Keratinocyte (primary cell): ENCODE measurements around the gene KMT2E. TPM values are rescaled to one million over a fixed set of nuclear protein-coding genes. Genes with fewer than 3 reads are reported as not detected.

Experiments
- DNase-seq: peaks from one replicate; pipeline ENCODE4 v3.0.0-alpha.2; 2011; ENCODE audit warnings: low read depth, missing footprints, low spot score
- FAIRE-seq: peaks from 2 replicates; lab custom pipeline; 2011; peaks lifted over from hg19 to GRCh38; lab: Jason Lieb, UNC
- H2AFZ ChIP-seq: 2 replicates; pipeline ENCODE4 v1.6.0; 2012; ENCODE audit warnings: low read length, control low read depth, inconsistent platforms; ENCODE audit not compliant: control insufficient read depth
- H3K27ac ChIP-seq: 2 replicates; pipeline ENCODE4 v1.5.1; 2011; ENCODE audit warnings: low read length; ENCODE audit not compliant: control insufficient read depth, insufficient read depth
- H3K27me3 ChIP-seq: 3 replicates; pipeline ENCODE4 v1.6.0; 2011; ENCODE audit warnings: low read length; ENCODE audit not compliant: control insufficient read depth, insufficient read depth; ENCODE audit errors: extremely low read depth
- H3K36me3 ChIP-seq, 2 experiments: 2 replicates in 1 of 2; 3 replicates in 1 of 2; pipeline ENCODE4 v1.5.1; 2011; ENCODE audit warnings: low read length in 2 of 2, mild to moderate bottlenecking in 1 of 2; ENCODE audit not compliant: control insufficient read depth in 2 of 2, insufficient read depth in 2 of 2; ENCODE audit errors: extremely low read depth in 1 of 2
- H3K4me1 ChIP-seq: 3 replicates; pipeline ENCODE4 v1.5.1; 2011; ENCODE audit warnings: low read length; ENCODE audit not compliant: control insufficient read depth, insufficient read depth; ENCODE audit errors: extremely low read depth
- H3K4me2 ChIP-seq: 3 replicates; pipeline ENCODE4 v1.6.0; 2011; ENCODE audit warnings: low read depth, low read length; ENCODE audit not compliant: control insufficient read depth, insufficient read depth; ENCODE audit errors: extremely low read depth
- H3K4me3 ChIP-seq, 3 experiments: fragments of 200-600 bp in 1 of 3; sonication (generic) in 1 of 3; 2 replicates in 2 of 3; 3 replicates in 1 of 3; pipeline ENCODE4 v1.5.1; 2011 to 2016; ENCODE audit warnings: low read length in 3 of 3, mild to moderate bottlenecking in 3 of 3, control low read depth in 2 of 3, inconsistent platforms in 1 of 3, low read depth in 1 of 3, mixed read lengths in 1 of 3, mixed run types in 1 of 3, moderate library complexity in 1 of 3; ENCODE audit not compliant: control insufficient read depth in 2 of 3, insufficient read depth in 2 of 3; ENCODE audit errors: extremely low read depth in 1 of 3
- H3K79me2 ChIP-seq: 2 replicates; pipeline ENCODE4 v1.6.0; 2012; ENCODE audit warnings: low read length; ENCODE audit not compliant: control insufficient read depth, insufficient read depth
- H3K9ac ChIP-seq: 3 replicates; pipeline ENCODE4 v1.6.0; 2011; ENCODE audit warnings: low read length; ENCODE audit not compliant: control insufficient read depth, insufficient read depth; ENCODE audit errors: extremely low read depth
- H3K9me1 ChIP-seq: 3 replicates; pipeline ENCODE4 v1.6.0; 2011; ENCODE audit warnings: low read length; ENCODE audit not compliant: control insufficient read depth, insufficient read depth; ENCODE audit errors: extremely low read depth
- H3K9me3 ChIP-seq: 2 replicates; pipeline ENCODE4 v1.5.1; 2012; ENCODE audit warnings: low read depth, low read length; ENCODE audit not compliant: control insufficient read depth
- H4K20me1 ChIP-seq: 3 replicates; pipeline ENCODE4 v1.6.0; 2011; ENCODE audit warnings: low read length; ENCODE audit not compliant: control insufficient read depth, insufficient read depth; ENCODE audit errors: extremely low read depth
- EZH2 ChIP-seq: IDR thresholded peaks from one replicate; pipeline ENCODE4 v1.6.1; 2012; ENCODE audit warnings: inconsistent platforms, mild to moderate bottlenecking, low read length, moderate library complexity
- dilution Hi-C: fragments of 300-500 bp; cut with MboI; formaldehyde crosslinking; loops from one replicate; pipeline ENCODE4 v1.7.0; 2020; ENCODE audit warnings: low sequenced_read_pairs; ENCODE audit not compliant: extremely low pct_ligation_motif_present
- polyA plus RNA-seq, 5 experiments: library from polyadenylated mRNA; depleted of rRNA in 3 of 5; stranded (reverse) in 3 of 5; stranded (forward) in 1 of 5; unstranded in 1 of 5; fragments of >200 nt; gene quantifications; 1 replicate in 1 of 5; 2 replicates in 3 of 5; 3 replicates in 1 of 5; pipeline versions ENCODE4 v1.2.1 to v1.2.3, GENCODE V29; 2011 to 2012; ENCODE audit warnings: missing spikeins in 2 of 5, low read depth in 1 of 5, low replicate concordance in 1 of 5
- TF ChIP-seq, protein P1 (sequence below), 3 experiments: IDR thresholded peaks in 1 of 3; conservative IDR thresholded peaks in 1 of 3; optimal IDR thresholded peaks in 1 of 3; 2 replicates in 2 of 3; 3 replicates in 1 of 3; pipeline versions ENCODE3 to v1.5.1; 2011; ENCODE audit warnings: low read length in 3 of 3, mild to moderate bottlenecking in 3 of 3, moderate library complexity in 2 of 3, control low read depth in 1 of 3, inconsistent platforms in 1 of 3; ENCODE audit not compliant: insufficient read depth in 2 of 3; ENCODE audit errors: extremely low read depth in 1 of 3

KMT2E gene
- polyA plus RNA-seq, 1 donor (not counting 4 experiments of a cell fraction or from before 2014, with no cell fraction given) = 12.9 TPM

DNA sequence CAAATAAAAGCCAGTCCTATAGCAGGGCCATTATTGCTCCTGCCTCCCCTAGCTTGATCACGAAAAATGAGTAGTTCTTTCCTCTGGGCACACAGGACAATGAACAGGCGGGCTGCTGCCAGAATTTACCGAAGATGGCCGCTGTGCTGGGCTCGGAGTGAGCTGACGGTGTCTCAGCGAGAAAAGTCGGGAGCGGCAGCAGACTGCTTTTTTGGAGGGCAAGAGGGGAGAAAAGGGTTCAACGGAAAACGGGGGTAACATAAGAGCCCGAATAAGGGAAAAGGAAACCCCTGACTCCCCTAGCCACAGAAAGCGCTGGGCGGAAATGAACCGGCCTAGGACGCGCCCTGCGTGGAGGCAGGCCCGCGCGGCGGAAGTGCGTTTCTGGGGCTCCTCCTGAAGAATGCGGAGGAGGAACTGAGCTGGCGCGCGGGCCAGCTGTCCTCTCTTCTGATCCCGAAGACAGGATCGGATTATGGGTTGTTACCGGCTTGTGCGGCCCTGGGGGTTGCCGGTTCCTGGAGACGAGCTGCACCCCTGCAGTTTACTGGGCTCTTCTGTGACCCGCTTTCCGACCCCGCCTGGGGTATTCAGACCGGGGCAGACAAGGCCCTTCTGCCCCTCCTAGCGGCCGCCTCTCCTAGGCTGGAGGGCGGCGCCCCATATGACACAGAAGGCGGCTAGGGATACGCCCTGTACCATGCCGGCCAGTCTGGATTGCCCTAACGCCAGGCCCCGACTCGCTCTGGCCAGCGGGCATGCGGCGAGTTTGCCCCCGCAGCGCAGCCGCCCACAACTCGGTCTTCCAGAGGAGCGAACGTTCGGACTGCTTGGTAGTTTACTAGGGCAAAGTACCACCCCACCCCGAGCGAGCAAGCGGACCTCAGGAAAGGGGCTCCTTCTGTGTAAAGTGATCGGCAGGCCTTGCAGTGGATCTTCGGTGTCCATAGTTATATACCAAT lies 30.1 kb upstream of the KMT2E start:
- Histone ChIP-seq H3K9me1 (peaks cover under 1% of the 10 kb centered on the region), H3K9ac (peak overlapping the region; percentile 99), H3K27me3 (no peaks in the 10 kb centered on the region), H3K79me2 (peaks cover 37% of the 10 kb centered on the region), H3K27ac (peak overlapping the region; percentile 100), H3K9me3 (no peaks in the 10 kb centered on the region), H3K4me1 (peaks cover 65% of the 10 kb centered on the region), H3K4me2 (peak overlapping the region; percentile 98), H3K4me3 (peak overlapping the region; percentile 44 to 89 (median 87)), H2AFZ (peak overlapping the region; percentile 95), H4K20me1 (no peaks in the 10 kb centered on the region), H3K36me3 (peaks cover 1 to 7% of the 10 kb centered on the region in 2 experiments)
- TF ChIP-seq EZH2 = no peak
- TF ChIP-seq, protein P1, sequence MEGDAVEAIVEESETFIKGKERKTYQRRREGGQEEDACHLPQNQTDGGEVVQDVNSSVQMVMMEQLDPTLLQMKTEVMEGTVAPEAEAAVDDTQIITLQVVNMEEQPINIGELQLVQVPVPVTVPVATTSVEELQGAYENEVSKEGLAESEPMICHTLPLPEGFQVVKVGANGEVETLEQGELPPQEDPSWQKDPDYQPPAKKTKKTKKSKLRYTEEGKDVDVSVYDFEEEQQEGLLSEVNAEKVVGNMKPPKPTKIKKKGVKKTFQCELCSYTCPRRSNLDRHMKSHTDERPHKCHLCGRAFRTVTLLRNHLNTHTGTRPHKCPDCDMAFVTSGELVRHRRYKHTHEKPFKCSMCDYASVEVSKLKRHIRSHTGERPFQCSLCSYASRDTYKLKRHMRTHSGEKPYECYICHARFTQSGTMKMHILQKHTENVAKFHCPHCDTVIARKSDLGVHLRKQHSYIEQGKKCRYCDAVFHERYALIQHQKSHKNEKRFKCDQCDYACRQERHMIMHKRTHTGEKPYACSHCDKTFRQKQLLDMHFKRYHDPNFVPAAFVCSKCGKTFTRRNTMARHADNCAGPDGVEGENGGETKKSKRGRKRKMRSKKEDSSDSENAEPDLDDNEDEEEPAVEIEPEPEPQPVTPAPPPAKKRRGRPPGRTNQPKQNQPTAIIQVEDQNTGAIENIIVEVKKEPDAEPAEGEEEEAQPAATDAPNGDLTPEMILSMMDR (optimal IDR thresholded peaks at IDR 0.05 in 1 of 3, IDR thresholded peaks at IDR 0.05 in 1 of 3, conservative IDR thresholded peaks at IDR 0.05 in 1 of 3; ENCODE audit: extremely low read depth in 1 of 3, insufficient read depth in 2 of 3, low read length in 3 of 3) = peak; percentile 16 to 65 (median 53)
- dilution Hi-C loops = no loop called here
- FAIRE-seq (no peak), DNase-seq (no peak)

GRCh38 chr7:104984585-104985258 lies 29.3 kb upstream of the KMT2E start:
- Histone ChIP-seq H2AFZ (peak overlapping the region; percentile 49), H3K9ac (peak overlapping the region; percentile 99), H3K4me1 (peaks cover 56% of the 10 kb centered on the region), H3K27ac (peak overlapping the region; percentile 100), H3K4me3 (peak overlapping the region; percentile 44 to 89 (median 87)), H3K9me3 (no peaks in the 10 kb centered on the region), H3K27me3 (no peaks in the 10 kb centered on the region), H3K9me1 (peaks cover 3% of the 10 kb centered on the region), H3K4me2 (peak overlapping the region; percentile 98), H3K36me3 (peaks cover 1 to 10% of the 10 kb centered on the region in 2 experiments), H3K79me2 (peaks cover 37% of the 10 kb centered on the region), H4K20me1 (no peaks in the 10 kb centered on the region)
- dilution Hi-C loops = no loop called here
- FAIRE-seq = peak; percentile 41
- DNase-seq = no peak
- TF ChIP-seq, protein P1 (optimal IDR thresholded peaks at IDR 0.05 in 1 of 3, IDR thresholded peaks at IDR 0.05 in 1 of 3, conservative IDR thresholded peaks at IDR 0.05 in 1 of 3; ENCODE audit: extremely low read depth in 1 of 3, insufficient read depth in 2 of 3, low read length in 3 of 3) = no peak
- no peak for TF ChIP-seq EZH2
